Tibial nerve (tissue), 4 donors: Measurements from ENCODE around the gene MBD3.

Experiments used
- CTCF ChIP-seq, 5 experiments: fragments of 200-600 bp in 3 of 5; fragments of 450-650 bp in 2 of 5; sonication (generic) in 3 of 5; IDR thresholded peaks; one replicate each; pipeline ENCODE4 v1.5.1; 2016 to 2019; ENCODE audit warnings: antibody characterized with exemption in 5 of 5, mild to moderate bottlenecking in 3 of 5, moderate library complexity in 2 of 5
- EP300 ChIP-seq, 2 donors: sonication (generic); formaldehyde crosslinking; IDR thresholded peaks; one replicate each; pipeline ENCODE4 v1.6.1; 2017; ENCODE audit warnings: antibody characterized with exemption in 2 of 2, mild to moderate bottlenecking in 1 of 2

DNA sequence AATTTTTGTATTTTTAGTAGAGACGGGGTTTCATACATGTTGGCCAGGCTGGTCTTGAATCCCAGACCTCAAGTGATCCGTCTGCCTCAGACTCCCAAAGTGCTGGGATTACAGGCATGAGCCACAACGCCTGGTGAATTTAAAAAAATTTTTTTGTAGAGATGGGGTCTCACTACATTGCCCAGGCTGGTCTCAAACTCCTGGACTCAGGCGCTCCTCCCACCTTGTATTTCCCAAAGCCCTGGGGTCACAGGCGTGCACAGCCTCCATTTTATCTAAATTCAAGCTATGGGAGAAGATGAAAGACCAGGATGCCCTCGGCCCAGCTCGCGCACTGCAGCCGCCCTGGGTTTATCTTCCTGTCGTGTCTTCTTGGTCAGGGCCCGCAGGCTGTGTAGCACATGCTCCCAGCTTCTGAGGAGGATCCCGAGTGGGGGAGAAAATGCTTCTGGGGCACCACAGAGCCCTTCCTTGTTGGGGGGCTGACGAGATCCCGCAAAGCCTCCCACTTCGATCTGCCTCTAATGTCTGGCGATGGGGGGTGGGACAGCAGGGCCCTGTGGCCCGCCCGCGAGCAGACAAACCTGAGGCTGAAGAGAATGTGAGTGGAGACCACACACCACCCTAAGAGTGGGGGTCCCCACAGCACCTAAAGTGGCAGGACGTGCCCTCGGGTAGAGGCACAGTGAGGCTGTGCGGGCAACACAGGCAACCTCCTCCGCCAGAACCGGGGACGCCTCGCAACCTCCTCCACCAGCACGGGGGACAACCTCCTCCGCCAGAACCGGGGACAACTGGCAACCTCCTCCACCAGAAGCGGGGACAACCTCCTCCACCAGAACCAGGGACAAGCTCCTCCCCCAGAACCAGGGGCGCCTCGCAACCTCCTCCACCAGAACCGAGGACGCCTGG is 43.9 kb upstream of the MBD3 start:
- TF ChIP-seq CTCF (IDR thresholded peaks at IDR 0.05) (no peak), EP300 (IDR thresholded peaks at IDR 0.05) (no peak)
